Osteocyte (in vitro differentiated cells): ENCODE results near the gene PASD1. TPM values are rescaled to one million over a fixed set of nuclear protein-coding genes. Genes with fewer than 3 reads are reported as not detected.
"Not testable (repeated sequence)": the region's sequence is repeated elsewhere in the genome, so short reads cannot be mapped to it uniquely, and the experiment has no call there.

Experiments used
- DNase-seq: peaks from one replicate; pipeline ENCODE4 v3.0.0; 2021; ENCODE audit warnings: mixed read lengths; ENCODE audit not compliant: unreplicated experiment; ENCODE audit errors: extremely low spot score
- H3K27ac Mint-ChIP-seq: one replicate; pipeline ENCODE4 v1.8.0; 2021; ENCODE audit warnings: mild to moderate bottlenecking, mixed read lengths; ENCODE audit not compliant: unreplicated experiment
- H3K27me3 Mint-ChIP-seq: one replicate; pipeline ENCODE4 v1.8.0; 2021; ENCODE audit warnings: mixed read lengths; ENCODE audit not compliant: unreplicated experiment
- H3K36me3 Mint-ChIP-seq: one replicate; pipeline ENCODE4 v1.8.0; 2021; ENCODE audit warnings: mixed read lengths; ENCODE audit not compliant: unreplicated experiment
- H3K4me1 Mint-ChIP-seq: one replicate; pipeline ENCODE4 v1.8.0; 2021; ENCODE audit warnings: mixed read lengths; ENCODE audit not compliant: unreplicated experiment
- H3K4me3 Mint-ChIP-seq: one replicate; pipeline ENCODE4 v1.8.0; 2021; ENCODE audit warnings: mild to moderate bottlenecking, moderate library complexity, mixed read lengths; ENCODE audit not compliant: unreplicated experiment
- H3K9me3 Mint-ChIP-seq: one replicate; pipeline ENCODE4 v1.8.0; 2021; ENCODE audit warnings: mixed read lengths; ENCODE audit not compliant: unreplicated experiment
- CTCF ChIP-seq: fragments of 200-600 bp; sonication (generic); IDR thresholded peaks from 2 replicates; pipeline ENCODE4 v1.5.0; 2021; ENCODE audit warnings: antibody characterized with exemption, mild to moderate bottlenecking, moderate library complexity
- total RNA-seq: library from RNA; stranded (reverse); gene quantifications from 2 replicates; pipeline ENCODE4 v1.2.1, GENCODE V29; 2021

Gene PASD1
- total RNA-seq, 1 donor from 2014 or later = not detected

DNA sequence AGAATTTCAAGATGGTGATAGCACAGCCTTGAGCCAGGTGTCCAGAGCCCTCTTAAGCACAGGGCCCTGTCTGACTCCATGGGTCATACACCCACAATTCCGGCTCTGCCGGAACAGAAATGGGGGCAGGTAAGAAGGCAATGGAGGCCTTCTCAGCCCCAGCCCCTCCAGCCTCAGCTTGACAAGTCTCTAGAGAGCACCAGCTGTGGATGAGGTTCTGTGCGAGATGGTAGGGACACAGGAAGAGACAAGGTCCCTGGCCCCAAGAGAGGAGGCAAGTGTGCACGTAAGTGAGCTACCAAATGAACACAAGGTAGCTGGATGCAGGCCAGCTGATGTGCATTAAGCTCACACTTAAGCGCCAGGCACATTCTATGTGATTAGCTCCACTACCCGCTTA is 129.3 kb downstream of the PASD1 start:
- Mint-ChIP-seq H3K27ac (no peak overlapping the region), H3K4me1 (no peaks in the 10 kb centered on the region), H3K36me3 (no peaks in the 10 kb centered on the region), H3K27me3 (no peaks in the 10 kb centered on the region), H3K9me3 (peaks cover 14% of the 10 kb centered on the region), H3K4me3 (no peak overlapping the region)
- no peak for TF ChIP-seq CTCF
- DNase-seq = no peak

- Mint-ChIP-seq H3K9me3 (peaks cover 15% of the 10 kb centered on the region), H3K27ac (no peak overlapping the region), H3K27me3 (no peaks in the 10 kb centered on the region), H3K36me3 (no peaks in the 10 kb centered on the region), H3K4me3 (no peak overlapping the region), H3K4me1 (no peaks in the 10 kb centered on the region)
- DNase-seq = no peak
- no peak for TF ChIP-seq CTCF
These were observed 130.6 kb downstream of the PASD1 start for GRCh38 chrX:151694121-151694520.

GRCh38 chrX:151694661-151695582 is 131.4 kb downstream of the PASD1 start, which contains the start of gene PRRG3:
Gene PRRG3 (plus strand): TSS chrX:151695458. CDS start chrX:151698815, 3,357 bp downstream.
- DNase-seq = no peak
- no peak for TF ChIP-seq CTCF
- peaks cover 20% of the 10 kb centered on the region for H3K9me3 Mint-ChIP-seq
- no peaks in the 10 kb centered on the region for H3K27me3 Mint-ChIP-seq
- no peaks in the 10 kb centered on the region for H3K36me3 Mint-ChIP-seq
- H3K4me1 Mint-ChIP-seq = no peaks in the 10 kb centered on the region
- no peak within 1 kb of the TSS for H3K27ac Mint-ChIP-seq
- H3K4me3 Mint-ChIP-seq = no peak within 1 kb of the TSS

- Mint-ChIP-seq H3K4me1 (no peaks in the 10 kb centered on the region), H3K9me3 (peaks cover 22% of the 10 kb centered on the region), H3K27me3 (no peaks in the 10 kb centered on the region), H3K27ac (no peak overlapping the region), H3K4me3 (no peak overlapping the region), H3K36me3 (no peaks in the 10 kb centered on the region)
- no peak for DNase-seq
- TF ChIP-seq CTCF = no peak
These were observed 132.3 kb downstream of the PASD1 start for GRCh38 chrX:151695583-151696340.

DNA sequence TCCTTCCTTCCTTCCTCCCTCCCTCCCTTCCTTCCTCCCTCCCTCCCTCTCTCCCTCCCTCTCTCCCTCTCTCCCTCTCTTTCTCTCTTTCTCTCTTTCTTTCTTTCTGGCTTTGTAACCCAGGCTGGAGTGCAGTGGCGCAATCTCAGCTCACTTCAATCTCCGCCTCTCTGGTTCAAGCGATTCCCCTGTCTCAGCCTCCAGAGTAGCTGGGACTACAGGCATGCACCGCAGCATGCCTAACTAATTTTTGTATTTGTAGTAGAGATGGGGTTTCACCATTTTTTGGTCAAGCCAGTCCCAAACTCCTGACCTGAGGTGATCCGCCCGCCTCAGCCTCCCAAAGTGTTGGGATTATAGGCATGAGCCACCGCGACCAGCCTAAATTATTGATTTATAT is 133.6 kb downstream of the PASD1 start:
- H3K4me1 Mint-ChIP-seq, DNase-seq, H3K4me3 Mint-ChIP-seq, H3K27me3 Mint-ChIP-seq, H3K36me3 Mint-ChIP-seq, H3K27ac Mint-ChIP-seq: not testable (repeated sequence)
- peaks cover 22% of the 10 kb centered on the region for H3K9me3 Mint-ChIP-seq
